Measurements from ENCODE around the gene CUL4A. TPM values are rescaled to one million over a fixed set of nuclear protein-coding genes. Genes with fewer than 3 reads are reported as not detected.
"Not testable (repeated sequence)": the region's sequence is repeated elsewhere in the genome, so short reads cannot be mapped to it uniquely, and the experiment has no call there.

The CUL4A gene
- total RNA-seq, 3 donors from 2014 or later (not counting 1 experiment from before 2014, with no cell fraction given) = 56.3 to 97.8 (median 97.7) TPM

GRCh38 chr13:113258321-113259054, 49.1 kb downstream of the CUL4A start:
- peaks cover 53% of the 10 kb centered on the region for H3K36me3 ChIP-seq (ENCODE audit: control insufficient read depth, insufficient read depth, low read length)
- H3K36me3 Mint-ChIP-seq = no peaks in the 10 kb centered on the region
- ATAC-seq = no peak

GRCh38 chr13:113260996-113261395, 51.6 kb downstream of the CUL4A start:
- Mint-ChIP-seq H3K27ac (no peak overlapping the region), H3K4me1 (no peaks in the 10 kb centered on the region), H3K27me3 (ENCODE audit: low read depth in 2 of 2) (no peaks in the 10 kb centered on the region), H3K4me3 (no peak overlapping the region), H3K36me3 (no peaks in the 10 kb centered on the region), H3K9me3 (no peaks in the 10 kb centered on the region)
- TF ChIP-seq CTCF (IDR thresholded peaks at IDR 0.05) = no peak
- Histone ChIP-seq H3K27ac (ENCODE audit: low read length) (no peak overlapping the region), H3K4me1 (ENCODE audit: control insufficient read depth, insufficient read depth, low read length) (no peaks in the 10 kb centered on the region), H3K36me3 (ENCODE audit: control insufficient read depth, insufficient read depth, low read length) (peaks cover 51% of the 10 kb centered on the region), H3K27me3 (ENCODE audit: control insufficient read depth, insufficient read depth, low read length) (no peaks in the 10 kb centered on the region), H3K9me3 (ENCODE audit: control insufficient read depth, insufficient read depth, low read length) (no peaks in the 10 kb centered on the region), H3K4me3 (ENCODE audit: low read length) (no peak overlapping the region)
- intact Hi-C loops (cut with micrococcal nuclease) = no loop called here
- DNase-seq = no peak
- WGBS (ENCODE audit: insufficient coverage) = 91% methylated on average over 13 of the region's 13 CpGs
- ATAC-seq = no peak

More at GRCh38 chr13:113258321-113259054, 49.1 kb downstream of the CUL4A start:
- Mint-ChIP-seq H3K4me1 (no peaks in the 10 kb centered on the region), H3K9me3 (no peaks in the 10 kb centered on the region), H3K4me3 (no peak overlapping the region), H3K27ac (no peak overlapping the region), H3K27me3 (ENCODE audit: low read depth in 2 of 2) (no peaks in the 10 kb centered on the region)
- TF ChIP-seq CTCF (IDR thresholded peaks at IDR 0.05) = no peak
- intact Hi-C loops (cut with micrococcal nuclease) = no loop called here
- no peaks in the 10 kb centered on the region for H3K4me1 ChIP-seq (ENCODE audit: control insufficient read depth, insufficient read depth, low read length)
- WGBS (ENCODE audit: insufficient coverage) = 81% methylated on average over 3 of the region's 5 CpGs
- no peak for DNase-seq
- no peak overlapping the region for H3K4me3 ChIP-seq (ENCODE audit: low read length)
- H3K27ac ChIP-seq (ENCODE audit: low read length) = no peak overlapping the region
- H3K9me3 ChIP-seq (ENCODE audit: control insufficient read depth, insufficient read depth, low read length) = no peaks in the 10 kb centered on the region
- H3K27me3 ChIP-seq (ENCODE audit: control insufficient read depth, insufficient read depth, low read length) = no peaks in the 10 kb centered on the region

GRCh38 chr13:113263016-113263415, 53.6 kb downstream of the CUL4A start:
- intact Hi-C loops (cut with micrococcal nuclease); H3K4me1 Mint-ChIP-seq; H3K36me3 Mint-ChIP-seq; H3K4me3 ChIP-seq (ENCODE audit: low read length); DNase-seq; ATAC-seq; H3K27me3 Mint-ChIP-seq (ENCODE audit: low read depth in 2 of 2); H3K27ac ChIP-seq (ENCODE audit: low read length); H3K27me3 ChIP-seq (ENCODE audit: control insufficient read depth, insufficient read depth, low read length); H3K27ac Mint-ChIP-seq; H3K4me3 Mint-ChIP-seq; H3K9me3 ChIP-seq (ENCODE audit: control insufficient read depth, insufficient read depth, low read length); H3K4me1 ChIP-seq (ENCODE audit: control insufficient read depth, insufficient read depth, low read length); H3K9me3 Mint-ChIP-seq: not testable (repeated sequence)
- peaks cover 47% of the 10 kb centered on the region for H3K36me3 ChIP-seq (ENCODE audit: control insufficient read depth, insufficient read depth, low read length)
- 49% methylated on average over 5 of the region's 14 CpGs for WGBS (ENCODE audit: insufficient coverage)

- H3K4me3 Mint-ChIP-seq = no peak overlapping the region
- H3K9me3 Mint-ChIP-seq = no peaks in the 10 kb centered on the region
- intact Hi-C loops (cut with micrococcal nuclease) = no loop called here
- TF ChIP-seq CTCF (IDR thresholded peaks at IDR 0.05) = no peak
- no peaks in the 10 kb centered on the region for H3K4me1 Mint-ChIP-seq
- no peaks in the 10 kb centered on the region for H3K27me3 Mint-ChIP-seq (ENCODE audit: low read depth in 2 of 2)
- ATAC-seq (no peak), DNase-seq (no peak)
- H3K36me3 ChIP-seq (ENCODE audit: control insufficient read depth, insufficient read depth, low read length) = peaks cover 12% of the 10 kb centered on the region
- H3K27me3 ChIP-seq (ENCODE audit: control insufficient read depth, insufficient read depth, low read length) = no peaks in the 10 kb centered on the region
- H3K4me3 ChIP-seq (ENCODE audit: low read length) = no peak overlapping the region
- H3K27ac Mint-ChIP-seq = no peak overlapping the region
- no peaks in the 10 kb centered on the region for H3K4me1 ChIP-seq (ENCODE audit: control insufficient read depth, insufficient read depth, low read length)
- H3K36me3 Mint-ChIP-seq = no peaks in the 10 kb centered on the region
- no peaks in the 10 kb centered on the region for H3K9me3 ChIP-seq (ENCODE audit: control insufficient read depth, insufficient read depth, low read length)
- H3K27ac ChIP-seq (ENCODE audit: low read length) = no peak overlapping the region
- 97% methylated on average over 20 of the region's 20 CpGs for WGBS (ENCODE audit: insufficient coverage)
Measured at GRCh38 chr13:113267642-113268405, 58.4 kb downstream of the CUL4A start.

Measured in natural killer cell (primary cell).